GM12878 (cell line): ENCODE measurements around the gene ZNF101. TPM values are rescaled to one million over a fixed set of nuclear protein-coding genes. Genes with fewer than 3 reads are reported as not detected.

ENCODE experiments used
- BMI1 ChIP-seq: fragments of 450-650 bp; IDR thresholded peaks from 2 replicates; pipeline ENCODE4 v1.6.1; 2016; ENCODE audit warnings: mild to moderate bottlenecking, moderate library complexity, borderline replicate concordance
- BRCA1 ChIP-seq: IDR thresholded peaks from 2 replicates; pipeline ENCODE4 v1.6.1; 2011; ENCODE audit warnings: low read depth, low read length, improper control_type of control experiment
- CREM ChIP-seq: IDR thresholded peaks from 2 replicates; pipeline ENCODE4 v1.6.1; 2014; ENCODE audit warnings: antibody characterized with exemption, low read depth
- DPF2 ChIP-seq: fragments of 450-650 bp; IDR thresholded peaks from 2 replicates; pipeline ENCODE4 v1.6.1; 2017; ENCODE audit warnings: mild to moderate bottlenecking
- ETV6 ChIP-seq, 2 experiments: fragments of 450-650 bp in 1 of 2; IDR thresholded peaks in 1 of 2; conservative IDR thresholded peaks in 1 of 2; 2 replicates each; pipeline ENCODE4 v1.6.1; 2014; ENCODE audit warnings: antibody characterized with exemption in 1 of 2, borderline replicate concordance in 1 of 2, low read depth in 1 of 2, mild to moderate bottlenecking in 1 of 2, moderate library complexity in 1 of 2
- HDAC6 ChIP-seq: fragments of 200-600 bp; sonication (generic); IDR thresholded peaks from one replicate; pipeline ENCODE4 v1.8.0; 2017; ENCODE audit warnings: antibody characterized with exemption; ENCODE audit not compliant: unreplicated experiment
- IRF4 ChIP-seq: IDR thresholded peaks from 2 replicates; pipeline ENCODE4 v1.6.1; 2011; ENCODE audit warnings: low read depth, low read length
- MAX ChIP-seq: IDR thresholded peaks from 2 replicates; pipeline ENCODE4 v1.6.1; 2012; ENCODE audit warnings: low read depth, low read length, improper control_type of control experiment
- NFXL1 ChIP-seq: fragments of 450-650 bp; IDR thresholded peaks from 2 replicates; pipeline ENCODE4 v1.6.1; 2017; ENCODE audit warnings: antibody characterized with exemption, mild to moderate bottlenecking, borderline replicate concordance
- NRF1 ChIP-seq: conservative IDR thresholded peaks from 2 replicates; pipeline ENCODE4 v1.6.1; 2011; ENCODE audit warnings: mild to moderate bottlenecking, low read depth, low read length, improper control_type of control experiment
- POLR2AphosphoS2 ChIP-seq: IDR thresholded peaks from 2 replicates; pipeline ENCODE4 v1.6.1; 2011; ENCODE audit warnings: low read depth, mild to moderate bottlenecking, low read length, improper control_type of control experiment, moderate library complexity
- RAD51 ChIP-seq: fragments of 450-650 bp; IDR thresholded peaks from 2 replicates; pipeline ENCODE4 v1.6.1; 2016; ENCODE audit warnings: moderate library complexity, mild to moderate bottlenecking, inconsistent platforms
- SMAD5 ChIP-seq: IDR thresholded peaks from 2 replicates; pipeline ENCODE4 v1.6.1; 2016; ENCODE audit warnings: antibody characterized with exemption, low read depth
- SMC3 ChIP-seq: IDR thresholded peaks from 2 replicates; pipeline ENCODE4 v1.6.1; 2011; ENCODE audit warnings: low read length, improper control_type of control experiment, borderline replicate concordance
- SP1 ChIP-seq: IDR thresholded peaks from one replicate; pipeline ENCODE4 v1.6.1; 2011; ENCODE audit warnings: low read depth, low read length
- polyA plus RNA-seq, 11 experiments: library from polyadenylated mRNA; depleted of rRNA in 4 of 11; unstranded in 6 of 11; stranded (reverse) in 5 of 11; fragments of >200 nt; fragmentation: Nextera tagmentation in 4 of 11; fragmentation: Illumina TruSeq in 1 of 11; extraction: Ambion mirVana in 4 of 11; extraction: Trizol in 1 of 11; gene quantifications; 1 replicate in 1 of 11; 2 replicates in 10 of 11; pipeline versions ENCODE4 v1.2.1 to v1.2.3, GENCODE V29; 2011 to 2016; ENCODE audit warnings: inconsistent platforms in 2 of 11, missing spikeins in 2 of 11, low read depth in 1 of 11
- total RNA-seq, 4 experiments: library from RNA; depleted of rRNA in 3 of 4; stranded (reverse); fragments of >200 nt in 3 of 4; fragmentation: Illumina TruSeq in 1 of 4; extraction: Trizol in 1 of 4; gene quantifications; 2 replicates each; pipeline versions ENCODE4 v1.2.1 to v1.2.3, GENCODE V29; 2013 to 2021
- TF ChIP-seq, protein P1 (sequence below): fragments of 450-650 bp; IDR thresholded peaks from 2 replicates; pipeline ENCODE4 v1.6.1; 2018; ENCODE audit warnings: mild to moderate bottlenecking, low read depth, moderate library complexity; ENCODE audit not compliant: partially characterized antibody
- TF ChIP-seq, protein P2 (sequence below): fragments of 450-650 bp; IDR thresholded peaks from 2 replicates; pipeline ENCODE4 v1.6.1; 2014; ENCODE audit warnings: mild to moderate bottlenecking
- TF ChIP-seq, protein P3 (sequence below): fragments of 450-650 bp; formaldehyde crosslinking; IDR thresholded peaks from 2 replicates; pipeline ENCODE4 v1.5.0; 2022; ENCODE audit warnings: mild to moderate bottlenecking, missing genetic modification characterization
- TF ChIP-seq, protein P4 (sequence below): IDR thresholded peaks from 2 replicates; pipeline ENCODE4 v1.6.1; 2012; ENCODE audit warnings: low read depth, low read length, improper control_type of control experiment
- TF ChIP-seq, protein P5 (sequence below): fragments of 450-650 bp; IDR thresholded peaks from 2 replicates; pipeline ENCODE4 v1.6.1; 2016; ENCODE audit warnings: mild to moderate bottlenecking

Gene ZNF101
- total and polyA plus RNA-seq, 10 of the 15 experiments (the other 5 are each of a cell fraction or from before 2014, with no cell fraction given) = 15.2 to 40.5 (median 19.8) TPM

GRCh38 chr19:19627621-19628500 is 40.8 kb upstream of the ZNF101 start, which contains the start of gene LPAR2 (continued):
- TF ChIP-seq, protein P1, sequence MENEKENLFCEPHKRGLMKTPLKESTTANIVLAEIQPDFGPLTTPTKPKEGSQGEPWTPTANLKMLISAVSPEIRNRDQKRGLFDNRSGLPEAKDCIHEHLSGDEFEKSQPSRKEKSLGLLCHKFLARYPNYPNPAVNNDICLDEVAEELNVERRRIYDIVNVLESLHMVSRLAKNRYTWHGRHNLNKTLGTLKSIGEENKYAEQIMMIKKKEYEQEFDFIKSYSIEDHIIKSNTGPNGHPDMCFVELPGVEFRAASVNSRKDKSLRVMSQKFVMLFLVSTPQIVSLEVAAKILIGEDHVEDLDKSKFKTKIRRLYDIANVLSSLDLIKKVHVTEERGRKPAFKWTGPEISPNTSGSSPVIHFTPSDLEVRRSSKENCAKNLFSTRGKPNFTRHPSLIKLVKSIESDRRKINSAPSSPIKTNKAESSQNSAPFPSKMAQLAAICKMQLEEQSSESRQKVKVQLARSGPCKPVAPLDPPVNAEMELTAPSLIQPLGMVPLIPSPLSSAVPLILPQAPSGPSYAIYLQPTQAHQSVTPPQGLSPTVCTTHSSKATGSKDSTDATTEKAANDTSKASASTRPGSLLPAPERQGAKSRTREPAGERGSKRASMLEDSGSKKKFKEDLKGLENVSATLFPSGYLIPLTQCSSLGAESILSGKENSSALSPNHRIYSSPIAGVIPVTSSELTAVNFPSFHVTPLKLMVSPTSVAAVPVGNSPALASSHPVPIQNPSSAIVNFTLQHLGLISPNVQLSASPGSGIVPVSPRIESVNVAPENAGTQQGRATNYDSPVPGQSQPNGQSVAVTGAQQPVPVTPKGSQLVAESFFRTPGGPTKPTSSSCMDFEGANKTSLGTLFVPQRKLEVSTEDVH = no peak
- TF ChIP-seq, protein P2, sequence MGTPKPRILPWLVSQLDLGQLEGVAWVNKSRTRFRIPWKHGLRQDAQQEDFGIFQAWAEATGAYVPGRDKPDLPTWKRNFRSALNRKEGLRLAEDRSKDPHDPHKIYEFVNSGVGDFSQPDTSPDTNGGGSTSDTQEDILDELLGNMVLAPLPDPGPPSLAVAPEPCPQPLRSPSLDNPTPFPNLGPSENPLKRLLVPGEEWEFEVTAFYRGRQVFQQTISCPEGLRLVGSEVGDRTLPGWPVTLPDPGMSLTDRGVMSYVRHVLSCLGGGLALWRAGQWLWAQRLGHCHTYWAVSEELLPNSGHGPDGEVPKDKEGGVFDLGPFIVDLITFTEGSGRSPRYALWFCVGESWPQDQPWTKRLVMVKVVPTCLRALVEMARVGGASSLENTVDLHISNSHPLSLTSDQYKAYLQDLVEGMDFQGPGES = no peak
- TF ChIP-seq SP1 = no peak
- TF ChIP-seq, protein P3, sequence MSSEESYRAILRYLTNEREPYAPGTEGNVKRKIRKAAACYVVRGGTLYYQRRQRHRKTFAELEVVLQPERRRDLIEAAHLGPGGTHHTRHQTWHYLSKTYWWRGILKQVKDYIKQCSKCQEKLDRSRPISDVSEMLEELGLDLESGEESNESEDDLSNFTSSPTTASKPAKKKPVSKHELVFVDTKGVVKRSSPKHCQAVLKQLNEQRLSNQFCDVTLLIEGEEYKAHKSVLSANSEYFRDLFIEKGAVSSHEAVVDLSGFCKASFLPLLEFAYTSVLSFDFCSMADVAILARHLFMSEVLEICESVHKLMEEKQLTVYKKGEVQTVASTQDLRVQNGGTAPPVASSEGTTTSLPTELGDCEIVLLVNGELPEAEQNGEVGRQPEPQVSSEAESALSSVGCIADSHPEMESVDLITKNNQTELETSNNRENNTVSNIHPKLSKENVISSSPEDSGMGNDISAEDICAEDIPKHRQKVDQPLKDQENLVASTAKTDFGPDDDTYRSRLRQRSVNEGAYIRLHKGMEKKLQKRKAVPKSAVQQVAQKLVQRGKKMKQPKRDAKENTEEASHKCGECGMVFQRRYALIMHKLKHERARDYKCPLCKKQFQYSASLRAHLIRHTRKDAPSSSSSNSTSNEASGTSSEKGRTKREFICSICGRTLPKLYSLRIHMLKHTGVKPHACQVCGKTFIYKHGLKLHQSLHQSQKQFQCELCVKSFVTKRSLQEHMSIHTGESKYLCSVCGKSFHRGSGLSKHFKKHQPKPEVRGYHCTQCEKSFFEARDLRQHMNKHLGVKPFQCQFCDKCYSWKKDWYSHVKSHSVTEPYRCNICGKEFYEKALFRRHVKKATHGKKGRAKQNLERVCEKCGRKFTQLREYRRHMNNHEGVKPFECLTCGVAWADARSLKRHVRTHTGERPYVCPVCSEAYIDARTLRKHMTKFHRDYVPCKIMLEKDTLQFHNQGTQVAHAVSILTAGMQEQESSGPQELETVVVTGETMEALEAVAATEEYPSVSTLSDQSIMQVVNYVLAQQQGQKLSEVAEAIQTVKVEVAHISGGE (CRISPR knock-in tag) = no peak
- no peak for TF ChIP-seq BMI1
- TF ChIP-seq CREM = no peak
- TF ChIP-seq, protein P4, sequence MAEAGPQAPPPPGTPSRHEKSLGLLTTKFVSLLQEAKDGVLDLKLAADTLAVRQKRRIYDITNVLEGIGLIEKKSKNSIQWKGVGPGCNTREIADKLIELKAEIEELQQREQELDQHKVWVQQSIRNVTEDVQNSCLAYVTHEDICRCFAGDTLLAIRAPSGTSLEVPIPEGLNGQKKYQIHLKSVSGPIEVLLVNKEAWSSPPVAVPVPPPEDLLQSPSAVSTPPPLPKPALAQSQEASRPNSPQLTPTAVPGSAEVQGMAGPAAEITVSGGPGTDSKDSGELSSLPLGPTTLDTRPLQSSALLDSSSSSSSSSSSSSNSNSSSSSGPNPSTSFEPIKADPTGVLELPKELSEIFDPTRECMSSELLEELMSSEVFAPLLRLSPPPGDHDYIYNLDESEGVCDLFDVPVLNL = no peak
- TF ChIP-seq RAD51 = no peak
- no peak for TF ChIP-seq ETV6 (conservative IDR thresholded peaks at IDR 0.05 in 1 of 2, IDR thresholded peaks at IDR 0.05 in 1 of 2; ENCODE audit: borderline replicate concordance in 1 of 2, low read depth in 1 of 2)
- TF ChIP-seq, protein P5, sequence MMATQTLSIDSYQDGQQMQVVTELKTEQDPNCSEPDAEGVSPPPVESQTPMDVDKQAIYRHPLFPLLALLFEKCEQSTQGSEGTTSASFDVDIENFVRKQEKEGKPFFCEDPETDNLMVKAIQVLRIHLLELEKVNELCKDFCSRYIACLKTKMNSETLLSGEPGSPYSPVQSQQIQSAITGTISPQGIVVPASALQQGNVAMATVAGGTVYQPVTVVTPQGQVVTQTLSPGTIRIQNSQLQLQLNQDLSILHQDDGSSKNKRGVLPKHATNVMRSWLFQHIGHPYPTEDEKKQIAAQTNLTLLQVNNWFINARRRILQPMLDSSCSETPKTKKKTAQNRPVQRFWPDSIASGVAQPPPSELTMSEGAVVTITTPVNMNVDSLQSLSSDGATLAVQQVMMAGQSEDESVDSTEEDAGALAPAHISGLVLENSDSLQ = no peak
- no peak for TF ChIP-seq NRF1
- TF ChIP-seq SMC3 = no peak
- TF ChIP-seq NFXL1 = no peak
- no peak for TF ChIP-seq BRCA1
- no peak for TF ChIP-seq HDAC6
- no peak for TF ChIP-seq IRF4
- TF ChIP-seq SMAD5 = peak; percentile 33; the same call in 1 of the 2 replicates
- TF ChIP-seq DPF2 = 0 out of 2 replicates have a peak, but pooled peaks have one; percentile 73
- TF ChIP-seq POLR2AphosphoS2 = peak; percentile 80; the same call in 1 of the 2 replicates
- TF ChIP-seq MAX = peak; percentile 30; the same call in 1 of the 2 replicates
